Gastroesophageal sphincter (tissue), 3 donors: Measurements from ENCODE around the gene TBC1D10A.

ENCODE experiments used
- POLR2AphosphoS5 ChIP-seq: sonication (generic); formaldehyde crosslinking; IDR thresholded peaks from one replicate; pipeline ENCODE4 v1.6.1; 2017; ENCODE audit warnings: antibody characterized with exemption
- TF ChIP-seq, protein P1 (sequence below), 4 experiments: fragments of 200-600 bp in 2 of 4; fragments of 450-650 bp in 2 of 4; sonication (generic) in 1 of 4; IDR thresholded peaks; one replicate each; pipeline ENCODE4 v1.5.1; 2017 to 2019; ENCODE audit warnings: antibody characterized with exemption in 4 of 4, mild to moderate bottlenecking in 2 of 4, moderate library complexity in 2 of 4

DNA sequence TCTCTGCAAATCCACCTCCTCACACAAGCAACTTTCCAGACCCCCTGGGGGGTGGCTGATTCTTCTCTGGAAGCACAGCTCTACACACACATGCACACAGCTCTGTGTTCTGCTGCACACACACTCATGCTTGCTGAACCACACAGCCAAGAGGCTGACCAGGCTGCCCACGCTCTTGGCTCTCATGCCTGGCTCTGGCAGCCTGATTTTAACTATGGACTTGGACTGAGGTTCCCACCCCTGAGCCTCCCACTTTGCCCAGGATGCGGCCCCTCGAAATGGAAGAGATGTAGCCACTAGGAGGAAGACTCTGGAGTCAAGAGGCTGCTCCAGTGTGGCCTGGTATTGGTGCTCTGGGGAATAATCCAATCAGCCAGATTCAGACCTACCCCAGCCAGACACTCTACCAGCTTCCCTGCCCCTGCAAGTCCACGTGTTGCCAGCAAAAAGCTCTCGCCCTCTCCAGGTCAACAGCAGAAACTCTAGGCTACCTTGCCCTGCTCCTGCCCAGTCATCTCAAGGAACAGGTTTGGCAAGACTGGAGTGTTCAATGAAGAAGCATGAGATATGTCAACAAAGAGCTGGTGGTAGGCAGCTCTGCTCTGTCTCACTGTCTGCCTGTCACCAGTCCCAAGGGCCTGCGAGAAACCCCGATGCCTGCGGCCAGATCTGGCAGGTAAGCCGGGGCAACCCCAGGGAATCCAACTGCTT is 28.6 kb downstream of the TBC1D10A start:
- TF ChIP-seq, protein P1, sequence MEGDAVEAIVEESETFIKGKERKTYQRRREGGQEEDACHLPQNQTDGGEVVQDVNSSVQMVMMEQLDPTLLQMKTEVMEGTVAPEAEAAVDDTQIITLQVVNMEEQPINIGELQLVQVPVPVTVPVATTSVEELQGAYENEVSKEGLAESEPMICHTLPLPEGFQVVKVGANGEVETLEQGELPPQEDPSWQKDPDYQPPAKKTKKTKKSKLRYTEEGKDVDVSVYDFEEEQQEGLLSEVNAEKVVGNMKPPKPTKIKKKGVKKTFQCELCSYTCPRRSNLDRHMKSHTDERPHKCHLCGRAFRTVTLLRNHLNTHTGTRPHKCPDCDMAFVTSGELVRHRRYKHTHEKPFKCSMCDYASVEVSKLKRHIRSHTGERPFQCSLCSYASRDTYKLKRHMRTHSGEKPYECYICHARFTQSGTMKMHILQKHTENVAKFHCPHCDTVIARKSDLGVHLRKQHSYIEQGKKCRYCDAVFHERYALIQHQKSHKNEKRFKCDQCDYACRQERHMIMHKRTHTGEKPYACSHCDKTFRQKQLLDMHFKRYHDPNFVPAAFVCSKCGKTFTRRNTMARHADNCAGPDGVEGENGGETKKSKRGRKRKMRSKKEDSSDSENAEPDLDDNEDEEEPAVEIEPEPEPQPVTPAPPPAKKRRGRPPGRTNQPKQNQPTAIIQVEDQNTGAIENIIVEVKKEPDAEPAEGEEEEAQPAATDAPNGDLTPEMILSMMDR (IDR thresholded peaks at IDR 0.05), result no peak
- no peak for TF ChIP-seq POLR2AphosphoS5
